GM12874 (cell line): ENCODE measurements around the gene YEATS4.

Experiments used
- TF ChIP-seq, protein P1 (sequence below): IDR thresholded peaks from 2 replicates; pipeline ENCODE4 v1.5.1; 2011; ENCODE audit warnings: low read depth, mild to moderate bottlenecking, control low read depth, low read length, moderate library complexity; ENCODE audit not compliant: insufficient read depth

The YEATS4 gene

DNA sequence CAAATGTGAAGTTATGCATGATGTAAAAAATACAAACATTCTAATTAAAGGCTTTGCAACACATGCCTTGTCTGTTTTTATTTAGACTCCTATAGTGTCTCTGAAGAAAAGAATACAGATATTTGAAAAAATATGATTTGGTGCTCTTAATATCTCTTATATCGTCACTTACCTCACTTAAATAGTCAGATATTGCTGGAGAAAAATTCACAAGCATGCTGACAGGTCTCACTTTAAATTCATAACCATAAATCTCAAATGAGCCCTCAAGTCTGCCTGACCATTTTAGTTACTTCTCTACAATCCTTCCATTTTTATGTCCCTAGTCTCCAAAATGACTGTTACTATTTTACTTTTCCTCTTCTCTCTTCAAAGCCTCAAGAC lies 5.4 kb upstream of the YEATS4 start:
- TF ChIP-seq, protein P1, sequence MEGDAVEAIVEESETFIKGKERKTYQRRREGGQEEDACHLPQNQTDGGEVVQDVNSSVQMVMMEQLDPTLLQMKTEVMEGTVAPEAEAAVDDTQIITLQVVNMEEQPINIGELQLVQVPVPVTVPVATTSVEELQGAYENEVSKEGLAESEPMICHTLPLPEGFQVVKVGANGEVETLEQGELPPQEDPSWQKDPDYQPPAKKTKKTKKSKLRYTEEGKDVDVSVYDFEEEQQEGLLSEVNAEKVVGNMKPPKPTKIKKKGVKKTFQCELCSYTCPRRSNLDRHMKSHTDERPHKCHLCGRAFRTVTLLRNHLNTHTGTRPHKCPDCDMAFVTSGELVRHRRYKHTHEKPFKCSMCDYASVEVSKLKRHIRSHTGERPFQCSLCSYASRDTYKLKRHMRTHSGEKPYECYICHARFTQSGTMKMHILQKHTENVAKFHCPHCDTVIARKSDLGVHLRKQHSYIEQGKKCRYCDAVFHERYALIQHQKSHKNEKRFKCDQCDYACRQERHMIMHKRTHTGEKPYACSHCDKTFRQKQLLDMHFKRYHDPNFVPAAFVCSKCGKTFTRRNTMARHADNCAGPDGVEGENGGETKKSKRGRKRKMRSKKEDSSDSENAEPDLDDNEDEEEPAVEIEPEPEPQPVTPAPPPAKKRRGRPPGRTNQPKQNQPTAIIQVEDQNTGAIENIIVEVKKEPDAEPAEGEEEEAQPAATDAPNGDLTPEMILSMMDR: no peak

- TF ChIP-seq, protein P1: no peak
Observed at GRCh38 chr12:69354556-69355187, 4.9 kb upstream of the YEATS4 start.

- TF ChIP-seq, protein P1: no peak
Observed at GRCh38 chr12:69355363-69356028, 4.0 kb upstream of the YEATS4 start.

DNA sequence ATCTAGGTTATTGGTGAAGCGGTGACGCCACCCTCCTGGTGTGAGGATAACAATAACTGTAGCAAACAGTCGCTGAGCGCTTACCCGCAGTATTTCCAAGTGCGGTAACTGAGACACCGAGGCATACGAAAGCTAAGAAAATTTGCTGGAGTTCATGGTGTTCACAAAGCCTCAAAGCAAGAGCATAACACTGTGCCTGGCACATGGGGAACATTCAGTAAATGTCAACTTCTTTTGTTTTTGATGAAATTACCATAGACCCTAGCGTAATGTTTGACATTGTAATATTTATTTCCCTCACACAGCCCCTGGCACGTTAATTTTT lies 767 bp downstream of the YEATS4 start:
- TF ChIP-seq, protein P1: no peak

DNA sequence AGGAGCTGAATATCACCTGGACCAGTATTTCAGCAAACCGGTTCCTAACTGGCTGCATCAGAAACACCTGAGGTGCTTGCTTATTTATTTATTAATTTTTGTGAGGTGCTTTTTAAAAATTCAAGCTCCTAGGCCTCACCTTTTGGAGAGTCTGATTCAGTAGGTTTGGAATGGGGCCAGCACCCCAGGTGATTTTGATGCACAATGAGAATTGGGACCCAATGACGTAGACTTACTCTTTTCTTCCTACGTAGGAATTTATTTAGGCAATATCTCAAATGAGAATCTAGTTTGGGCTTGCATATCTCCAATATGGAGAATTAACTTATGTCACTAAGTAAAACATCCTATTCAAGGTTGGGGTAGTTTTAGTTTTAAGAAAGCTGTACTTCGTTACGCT lies 7.3 kb downstream of the YEATS4 start:
- TF ChIP-seq, protein P1: no peak

DNA sequence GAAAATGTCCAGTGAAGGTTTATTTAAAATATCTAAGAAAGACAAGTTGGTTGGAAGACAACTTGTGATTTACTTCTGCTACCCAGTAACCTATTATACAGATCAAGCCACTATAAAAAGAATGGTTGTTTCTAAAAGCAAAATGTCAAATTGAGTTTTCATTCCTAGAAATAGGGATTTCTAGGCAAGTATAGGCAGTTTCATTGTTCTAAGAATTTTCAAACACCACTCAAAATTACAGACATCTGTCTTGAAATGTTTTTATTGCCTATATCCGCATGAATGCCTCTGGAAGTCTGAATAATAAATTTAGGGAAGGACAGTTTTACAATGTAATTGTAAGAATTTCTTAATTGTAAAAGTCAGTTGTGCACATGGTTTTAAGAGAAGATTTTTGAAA lies 8.6 kb downstream of the YEATS4 start:
- TF ChIP-seq, protein P1: no peak

GRCh38 chr12:69383074-69383473 lies 23.5 kb downstream of the YEATS4 start:
- TF ChIP-seq, protein P1: no peak
